PC-9 (cell line): ENCODE measurements around the gene PITPNC1.

Experiments used
- EZH2 ChIP-seq: fragments of 200-600 bp; sonication (generic); IDR thresholded peaks from 2 replicates; pipeline ENCODE4 v1.8.0; 2017; ENCODE audit warnings: antibody characterized with exemption, low read depth
- TF ChIP-seq, protein P1 (sequence below): fragments of 200-600 bp; sonication (generic); conservative IDR thresholded peaks from 2 replicates; pipeline ENCODE4 v1.6.1; 2017; ENCODE audit warnings: mixed run types, antibody characterized with exemption, mild to moderate bottlenecking, moderate library complexity

DNA sequence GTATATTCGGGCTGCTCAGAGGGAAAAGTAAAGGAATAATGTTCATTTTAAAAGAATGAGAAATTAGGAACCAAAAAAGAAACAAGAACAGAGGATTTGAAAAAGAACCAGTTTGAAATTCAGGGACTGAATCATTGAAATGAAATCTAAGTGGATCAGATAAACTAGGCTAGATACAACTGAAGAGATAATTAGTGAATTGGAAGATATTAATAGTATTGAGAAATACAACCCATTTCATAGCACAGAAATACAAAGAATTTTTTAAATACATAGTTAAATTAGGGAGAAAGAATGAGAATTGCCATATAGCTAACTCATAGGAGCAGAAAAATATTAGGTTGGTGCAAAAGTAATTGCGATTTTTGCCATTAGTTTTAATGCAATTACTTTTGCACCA is 223.3 kb downstream of the PITPNC1 start:
- TF ChIP-seq, protein P1, sequence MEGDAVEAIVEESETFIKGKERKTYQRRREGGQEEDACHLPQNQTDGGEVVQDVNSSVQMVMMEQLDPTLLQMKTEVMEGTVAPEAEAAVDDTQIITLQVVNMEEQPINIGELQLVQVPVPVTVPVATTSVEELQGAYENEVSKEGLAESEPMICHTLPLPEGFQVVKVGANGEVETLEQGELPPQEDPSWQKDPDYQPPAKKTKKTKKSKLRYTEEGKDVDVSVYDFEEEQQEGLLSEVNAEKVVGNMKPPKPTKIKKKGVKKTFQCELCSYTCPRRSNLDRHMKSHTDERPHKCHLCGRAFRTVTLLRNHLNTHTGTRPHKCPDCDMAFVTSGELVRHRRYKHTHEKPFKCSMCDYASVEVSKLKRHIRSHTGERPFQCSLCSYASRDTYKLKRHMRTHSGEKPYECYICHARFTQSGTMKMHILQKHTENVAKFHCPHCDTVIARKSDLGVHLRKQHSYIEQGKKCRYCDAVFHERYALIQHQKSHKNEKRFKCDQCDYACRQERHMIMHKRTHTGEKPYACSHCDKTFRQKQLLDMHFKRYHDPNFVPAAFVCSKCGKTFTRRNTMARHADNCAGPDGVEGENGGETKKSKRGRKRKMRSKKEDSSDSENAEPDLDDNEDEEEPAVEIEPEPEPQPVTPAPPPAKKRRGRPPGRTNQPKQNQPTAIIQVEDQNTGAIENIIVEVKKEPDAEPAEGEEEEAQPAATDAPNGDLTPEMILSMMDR = no peak
- TF ChIP-seq EZH2 = no peak
